Measurements from ENCODE around the gene SP140.
"Not testable (repeated sequence)": the region's sequence is repeated elsewhere in the genome, so short reads cannot be mapped to it uniquely, and the experiment has no call there.

Gene SP140

DNA sequence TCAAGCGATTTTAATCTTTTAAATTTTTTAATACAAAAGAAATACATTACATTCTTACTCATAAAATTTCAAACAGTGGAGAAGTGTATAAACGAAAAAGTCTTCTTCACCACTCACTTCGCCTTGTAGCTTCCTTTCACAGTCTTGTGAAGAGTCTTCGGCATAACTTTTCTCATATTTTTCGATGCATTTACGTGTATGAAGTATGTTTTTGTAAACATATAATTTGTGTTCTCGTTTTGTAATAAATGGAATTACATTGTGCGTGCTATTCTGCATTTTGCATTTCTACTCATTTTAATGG, 102.6 kb downstream of the SP140 start:
- no peak for DNase-seq

GRCh38 chr2:230329946-230330605, 104.5 kb downstream of the SP140 start:
- no peak for DNase-seq

- DNase-seq, result no peak
Measured at GRCh38 chr2:230330725-230331124, 105.2 kb downstream of the SP140 start.

DNA sequence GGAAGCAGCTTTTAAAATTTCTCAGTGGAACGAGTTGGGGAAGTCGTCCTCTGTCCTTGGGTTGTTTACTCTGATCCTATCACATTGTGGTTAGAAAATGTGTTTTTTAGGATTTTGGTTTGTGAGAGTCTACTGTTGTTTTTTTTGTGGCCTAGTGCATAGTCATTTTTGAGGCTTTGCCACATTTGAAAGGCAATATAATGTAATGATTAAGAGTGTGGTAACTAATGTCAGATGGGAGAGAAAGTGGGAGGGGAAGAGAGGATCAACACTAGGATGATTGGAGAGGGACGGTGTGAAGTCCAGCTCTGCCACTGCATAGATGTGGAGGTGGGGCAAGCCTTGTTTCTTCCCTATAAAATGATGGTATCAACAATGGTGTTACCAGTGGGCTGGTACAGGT, 109.9 kb downstream of the SP140 start:
- no peak for DNase-seq

- DNase-seq, result no peak
Measured at GRCh38 chr2:230335864-230336506, 110.4 kb downstream of the SP140 start.

GRCh38 chr2:230341936-230342528, 116.5 kb downstream of the SP140 start:
- DNase-seq, result not testable (repeated sequence)

GRCh38 chr2:230343041-230343624, 117.6 kb downstream of the SP140 start:
- DNase-seq, result not testable (repeated sequence)

DNA sequence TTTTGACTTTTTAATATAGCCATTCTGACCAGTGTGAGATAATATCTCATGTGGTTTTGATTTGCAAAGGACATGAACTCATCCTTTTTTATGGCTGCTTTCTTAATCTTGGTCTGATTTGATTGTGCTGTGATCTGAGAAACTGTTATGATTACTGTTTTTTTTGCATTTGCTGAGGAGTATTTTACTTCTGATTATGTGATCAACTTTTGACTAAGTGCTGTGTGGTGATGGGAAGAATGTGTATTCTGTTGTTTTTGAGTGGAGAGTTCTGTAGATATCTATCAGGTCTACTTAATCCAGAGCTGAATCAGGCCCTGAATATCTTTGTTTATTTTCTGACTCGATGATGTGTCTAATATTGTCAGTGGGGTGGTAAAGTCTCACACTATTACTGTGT, 118.2 kb downstream of the SP140 start:
- no peak for DNase-seq

- DNase-seq, result no peak
Measured at GRCh38 chr2:230346465-230346864, 120.9 kb downstream of the SP140 start.

- DNase-seq, result no peak
Measured at GRCh38 chr2:230346921-230347533, 121.5 kb downstream of the SP140 start.

GRCh38 chr2:230347659-230348305, 122.2 kb downstream of the SP140 start:
- DNase-seq, result no peak

- no peak for DNase-seq
Measured at GRCh38 chr2:230348787-230349186, 123.3 kb downstream of the SP140 start.

- DNase-seq, result no peak
Measured at GRCh38 chr2:230356084-230356483, 130.5 kb downstream of the SP140 start.

- DNase-seq, result no peak
Measured at GRCh38 chr2:230358305-230358704, 132.8 kb downstream of the SP140 start.

DNA sequence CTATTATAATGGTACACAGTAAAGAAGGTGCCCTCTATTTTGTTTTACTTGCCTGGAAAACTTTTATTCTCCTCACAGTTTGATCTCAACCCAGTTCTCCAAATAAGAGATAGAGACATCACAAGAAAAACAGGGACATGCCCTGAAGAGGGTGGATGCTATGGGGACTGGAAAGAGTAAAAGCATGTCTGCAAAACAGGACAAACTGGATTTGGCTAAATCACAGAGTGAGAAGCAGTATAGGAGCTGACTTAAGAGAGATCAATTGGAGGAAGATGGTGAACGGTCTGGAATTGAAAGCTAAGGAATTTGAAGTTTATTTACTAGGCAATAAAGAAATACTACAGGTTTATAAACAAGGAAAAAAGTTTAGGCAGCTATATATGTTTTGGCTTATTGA, 134.5 kb downstream of the SP140 start:
- no peak for DNase-seq

DNA sequence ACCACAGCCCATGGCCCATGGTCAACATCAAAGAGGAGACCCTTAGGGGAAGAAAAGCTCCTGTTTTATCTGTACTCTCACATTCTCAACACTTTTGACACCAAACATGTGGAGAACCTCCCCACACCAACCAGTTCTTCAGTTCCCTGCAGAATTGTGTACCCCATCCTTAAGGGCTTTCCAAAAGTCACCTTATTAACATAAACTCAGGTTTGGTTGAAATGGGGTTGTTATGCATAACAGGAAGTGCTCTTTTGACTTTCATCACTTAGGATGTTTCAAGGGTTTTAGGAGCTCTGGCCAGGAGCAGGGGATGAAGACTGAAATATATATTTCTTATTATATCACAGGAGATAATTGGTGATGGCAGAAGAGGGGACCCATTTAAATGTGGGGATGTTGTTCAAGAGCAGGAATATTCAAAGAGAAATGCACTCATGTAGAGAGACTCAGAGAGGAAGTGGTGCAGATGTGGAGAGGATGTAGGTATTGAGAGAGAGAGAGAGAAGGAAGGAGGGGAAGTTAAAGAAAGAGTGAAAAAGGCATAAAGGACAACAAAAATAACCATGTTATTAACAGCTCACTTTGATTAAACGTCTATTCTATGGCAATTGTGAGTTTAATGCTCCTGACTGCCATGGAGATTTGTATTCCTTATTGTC, 136.6 kb downstream of the SP140 start:
- DNase-seq, result no peak
